Omental fat pad (tissue), 4 donors: ENCODE measurements around the gene RNF217. TPM values are rescaled to one million over a fixed set of nuclear protein-coding genes. Genes with fewer than 3 reads are reported as not detected.

Source experiments
- ATAC-seq: fragments of 150-250 bp; one replicate; pipeline ENCODE4 v1.9.1; 2016; ENCODE audit warnings: mild to moderate bottlenecking, moderate library complexity; ENCODE audit not compliant: low FRiP score
- DNase-seq: peaks from one replicate; pipeline ENCODE4 v3.0.0-alpha.2; 2019; ENCODE audit warnings: low spot score
- CTCF ChIP-seq, 3 donors: fragments of 450-650 bp; IDR thresholded peaks; one replicate each; pipeline ENCODE4 v1.5.1; 2016 to 2017; ENCODE audit warnings: antibody characterized with exemption in 3 of 3, mild to moderate bottlenecking in 3 of 3, moderate library complexity in 2 of 3
- total RNA-seq, 4 donors: library from RNA; depleted of rRNA; stranded (reverse); fragments of >200 nt; gene quantifications; one replicate each; pipeline ENCODE4 v1.1.0, GENCODE V29; 2016

Gene RNF217
- total RNA-seq, 4 donors from 2014 or later, result 30.7 to 61.1 (median 38.4) TPM

GRCh38 chr6:125050663-125051318 is 88.6 kb downstream of the RNF217 start:
- TF ChIP-seq CTCF (IDR thresholded peaks at IDR 0.05), result no peak
- ATAC-seq (no peak), DNase-seq (no peak)

- no peak for TF ChIP-seq CTCF (IDR thresholded peaks at IDR 0.05)
- no peak for ATAC-seq
- DNase-seq, result no peak
Observed at GRCh38 chr6:125053809-125054208, 91.6 kb downstream of the RNF217 start.

GRCh38 chr6:125054331-125054730 is 92.1 kb downstream of the RNF217 start:
- no peak for TF ChIP-seq CTCF (IDR thresholded peaks at IDR 0.05)
- no peak for ATAC-seq
- DNase-seq, result no peak

GRCh38 chr6:125057392-125058246 is 95.4 kb downstream of the RNF217 start:
- DNase-seq (no peak), ATAC-seq (no peak)
- no peak for TF ChIP-seq CTCF (IDR thresholded peaks at IDR 0.05)

GRCh38 chr6:125058546-125058945 is 96.3 kb downstream of the RNF217 start:
- DNase-seq, result no peak
- no peak for ATAC-seq
- no peak for TF ChIP-seq CTCF (IDR thresholded peaks at IDR 0.05)

- TF ChIP-seq CTCF (IDR thresholded peaks at IDR 0.05), result no peak
- no peak for DNase-seq
- no peak for ATAC-seq
Observed at GRCh38 chr6:125063307-125063706, 101.1 kb downstream of the RNF217 start.
